GM18909 (cell line): ENCODE data around the gene SLC1A5.
"Not testable (repeated sequence)": the region's sequence is repeated elsewhere in the genome, so short reads cannot be mapped to it uniquely, and the experiment has no call there.

Source experiments
- ATAC-seq: cut with Tn5 transposase; IDR thresholded peaks from one replicate; pipeline ENCODE4 v1.9.1; 2021; ENCODE audit warnings: mild to moderate bottlenecking; ENCODE audit not compliant: unreplicated experiment, poor library complexity

Gene SLC1A5

DNA sequence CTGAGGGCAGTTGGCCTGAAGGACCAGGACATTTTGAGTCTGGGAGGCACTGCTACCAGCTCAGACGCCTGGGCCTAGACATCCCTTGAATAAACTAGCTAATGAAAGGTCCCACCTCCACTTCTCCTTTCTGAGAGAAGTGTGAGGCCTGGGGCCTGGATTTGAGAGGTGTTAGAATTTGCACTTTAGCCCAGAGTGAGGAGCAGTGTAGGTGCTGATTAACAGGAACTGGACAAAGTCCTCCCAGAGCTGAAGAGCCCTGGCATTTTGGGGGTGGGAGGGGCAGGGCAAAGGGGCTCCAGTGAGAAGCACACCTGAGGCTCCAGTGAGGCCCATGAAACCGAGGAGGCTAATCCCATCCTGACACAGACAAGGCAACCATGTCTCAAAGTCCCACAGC lies 15.2 kb upstream of the SLC1A5 start:
- ATAC-seq, result no peak

DNA sequence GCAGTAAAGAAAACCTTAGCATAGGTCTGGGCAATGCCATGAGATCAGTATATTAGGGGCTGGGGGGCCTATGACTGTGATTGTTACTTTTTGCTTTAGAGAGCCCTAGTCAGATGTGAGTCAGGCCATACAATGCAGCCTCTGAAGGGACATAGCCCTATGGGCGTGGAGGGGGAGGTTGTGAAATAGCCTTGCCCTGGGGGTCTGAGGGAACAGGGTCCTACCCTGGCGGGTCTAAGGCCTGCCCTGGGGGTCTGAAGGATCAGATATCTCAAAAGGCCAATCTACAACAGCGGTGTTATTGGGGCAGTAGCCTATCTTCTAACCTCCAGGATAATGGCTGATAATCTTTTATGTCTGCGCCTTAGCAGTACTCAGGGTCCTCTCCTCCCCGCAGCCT lies 13.8 kb upstream of the SLC1A5 start:
- no peak for ATAC-seq

DNA sequence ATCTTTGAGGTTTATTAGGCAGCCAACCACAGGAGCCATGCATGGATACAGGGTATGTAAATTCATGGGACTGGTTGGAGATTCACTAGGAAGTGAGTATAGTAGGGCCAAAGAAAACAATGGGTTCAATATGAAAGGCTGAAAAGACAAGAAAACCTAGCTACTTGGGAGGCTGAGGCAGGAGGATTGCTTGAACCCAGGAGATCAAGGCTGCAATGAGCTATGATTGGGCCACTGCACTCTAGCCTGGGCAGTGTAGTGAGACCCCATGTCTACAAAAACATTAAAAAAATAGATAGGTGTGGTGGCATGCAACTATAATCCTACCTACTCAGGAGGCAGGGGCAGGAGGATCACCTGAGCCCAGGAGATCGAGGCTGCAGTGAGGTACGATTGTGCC lies 10.3 kb upstream of the SLC1A5 start:
- no peak for ATAC-seq

DNA sequence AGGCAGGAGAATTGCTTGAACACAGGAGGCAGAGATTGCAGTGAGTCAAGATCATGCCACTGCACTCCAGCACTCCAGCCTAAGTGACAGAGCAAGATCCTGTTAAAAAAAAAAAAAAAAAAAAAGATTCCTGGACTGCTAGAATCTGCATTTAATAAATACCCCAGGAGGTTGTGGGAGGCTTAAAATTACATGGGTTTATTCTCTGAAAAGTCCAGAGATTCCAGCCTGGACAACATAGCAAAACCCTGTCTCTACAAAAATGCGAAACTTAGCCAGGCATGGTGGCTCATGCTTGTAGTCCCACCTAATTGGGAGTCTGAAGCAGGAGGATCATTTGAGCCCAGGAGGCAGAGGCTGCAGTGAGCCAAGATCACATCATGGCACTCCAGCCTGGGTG lies 9.5 kb upstream of the SLC1A5 start:
- ATAC-seq, result no peak

DNA sequence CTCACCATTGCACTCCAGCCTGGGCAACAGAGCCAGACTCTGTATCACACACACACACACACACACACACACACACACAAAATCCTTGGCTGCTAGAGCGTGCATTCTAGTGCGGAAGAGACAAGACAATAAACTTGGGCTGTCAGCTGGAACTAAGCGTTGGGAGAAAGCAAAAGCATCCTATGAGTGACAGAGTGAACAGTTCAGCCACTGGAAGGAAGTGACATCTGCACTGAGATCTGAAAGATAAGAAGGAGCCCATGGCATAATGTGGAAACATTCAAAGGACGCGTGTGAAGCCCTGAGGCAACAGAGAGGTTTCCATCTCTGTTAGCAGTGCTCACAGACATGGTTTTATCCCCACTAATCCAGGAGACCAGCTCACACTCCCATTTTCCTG lies 3.5 kb upstream of the SLC1A5 start:
- ATAC-seq, result no peak

DNA sequence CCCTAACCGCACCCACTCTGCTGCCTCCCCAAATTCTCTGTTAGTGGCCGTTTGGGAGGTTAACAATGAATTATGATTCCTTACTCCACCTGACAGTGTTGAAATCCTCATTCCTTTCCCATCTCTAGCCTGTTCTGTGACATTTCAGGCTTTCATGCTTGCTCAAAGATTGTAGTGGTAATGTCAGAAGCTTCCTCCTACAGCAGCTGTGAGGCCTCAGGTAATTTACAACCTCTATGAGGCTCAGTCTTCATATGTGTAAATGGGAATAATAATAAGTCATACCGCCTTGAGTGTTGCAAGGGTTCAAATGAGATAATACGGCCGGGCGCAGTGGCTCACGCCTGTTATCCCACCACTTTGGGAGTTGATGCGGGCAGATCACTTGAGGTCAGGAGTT lies 977 bp upstream of the SLC1A5 start:
- ATAC-seq, result no peak

DNA sequence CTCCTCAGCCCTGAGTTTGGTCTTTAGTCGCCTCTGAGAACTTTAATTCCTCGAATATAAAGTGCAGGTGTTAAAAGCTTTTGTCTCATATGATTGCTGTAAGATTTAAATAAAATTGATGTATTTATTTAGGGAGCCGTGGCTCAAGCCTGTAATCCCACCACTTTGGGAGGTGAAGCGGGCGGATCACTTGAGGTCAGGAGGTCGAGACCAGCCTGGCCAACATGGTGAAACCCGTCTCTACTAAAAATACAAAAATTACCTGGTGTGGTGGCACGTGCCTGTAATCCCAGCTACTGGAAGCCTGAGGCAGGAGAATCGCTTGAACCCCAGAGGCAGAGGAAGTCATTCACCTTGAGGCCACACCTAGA lies 559 bp upstream of the SLC1A5 start:
- ATAC-seq, result no peak

DNA sequence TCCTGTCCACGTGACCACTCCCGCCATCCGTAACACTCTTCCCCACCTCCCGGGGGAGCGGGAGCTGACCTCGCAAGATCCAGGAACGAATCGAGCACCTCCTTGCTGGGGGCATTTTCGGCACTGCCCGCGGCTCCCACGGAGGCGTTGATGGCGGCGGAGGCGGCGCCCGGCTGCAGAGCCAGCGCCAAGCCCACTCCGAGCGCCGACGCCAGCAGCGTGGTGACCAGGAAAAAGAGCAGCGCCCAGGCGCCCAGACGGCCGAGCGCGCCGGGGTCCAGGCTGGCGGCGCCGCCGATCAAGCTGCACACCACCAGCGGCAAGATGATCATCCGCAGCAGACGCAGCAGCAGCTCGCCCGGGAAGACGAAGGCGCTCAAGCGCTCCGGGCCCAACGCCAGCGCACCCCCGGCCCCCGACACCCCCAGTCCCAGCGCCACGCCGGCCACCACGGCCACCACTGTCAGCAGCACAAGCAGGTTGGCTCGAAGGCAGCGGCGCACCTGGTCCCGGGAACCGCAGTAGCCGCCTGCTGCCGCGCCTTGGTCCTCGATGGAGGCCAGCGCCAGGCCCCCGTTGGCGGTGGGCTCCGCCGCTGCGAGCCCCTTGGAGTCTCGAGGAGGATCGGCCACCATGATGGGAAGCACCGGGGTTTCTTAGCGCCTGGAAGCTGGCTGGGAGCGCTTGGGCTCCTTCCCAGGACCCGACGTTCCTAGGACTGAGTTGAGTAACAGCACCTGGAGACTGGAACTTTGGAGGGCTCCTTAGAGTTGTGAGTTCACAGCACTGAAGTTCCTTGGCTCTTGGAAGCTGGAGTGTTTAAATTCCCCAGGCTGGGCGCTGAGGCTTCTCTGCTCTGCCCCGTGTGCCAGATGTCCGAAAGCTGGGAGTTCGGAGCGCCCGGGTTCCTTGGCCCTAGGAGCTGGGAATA lies 798 bp downstream of the SLC1A5 start:
- ATAC-seq, result no peak

DNA sequence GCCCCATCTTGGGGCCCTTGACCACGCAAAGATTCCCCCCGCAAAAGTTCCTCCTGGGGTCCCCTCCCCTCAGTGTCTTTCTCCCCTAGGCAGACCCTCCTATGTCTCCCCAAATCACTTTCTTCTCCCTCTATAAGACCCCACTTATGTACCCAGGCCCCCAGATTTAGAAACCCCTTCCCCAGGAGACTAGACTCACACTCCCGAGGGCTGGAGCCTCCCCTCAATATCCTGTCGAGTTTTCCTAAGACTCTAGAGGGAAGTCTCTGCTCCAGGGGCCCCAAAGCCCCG lies 1.4 kb downstream of the SLC1A5 start:
- ATAC-seq, result no peak

DNA sequence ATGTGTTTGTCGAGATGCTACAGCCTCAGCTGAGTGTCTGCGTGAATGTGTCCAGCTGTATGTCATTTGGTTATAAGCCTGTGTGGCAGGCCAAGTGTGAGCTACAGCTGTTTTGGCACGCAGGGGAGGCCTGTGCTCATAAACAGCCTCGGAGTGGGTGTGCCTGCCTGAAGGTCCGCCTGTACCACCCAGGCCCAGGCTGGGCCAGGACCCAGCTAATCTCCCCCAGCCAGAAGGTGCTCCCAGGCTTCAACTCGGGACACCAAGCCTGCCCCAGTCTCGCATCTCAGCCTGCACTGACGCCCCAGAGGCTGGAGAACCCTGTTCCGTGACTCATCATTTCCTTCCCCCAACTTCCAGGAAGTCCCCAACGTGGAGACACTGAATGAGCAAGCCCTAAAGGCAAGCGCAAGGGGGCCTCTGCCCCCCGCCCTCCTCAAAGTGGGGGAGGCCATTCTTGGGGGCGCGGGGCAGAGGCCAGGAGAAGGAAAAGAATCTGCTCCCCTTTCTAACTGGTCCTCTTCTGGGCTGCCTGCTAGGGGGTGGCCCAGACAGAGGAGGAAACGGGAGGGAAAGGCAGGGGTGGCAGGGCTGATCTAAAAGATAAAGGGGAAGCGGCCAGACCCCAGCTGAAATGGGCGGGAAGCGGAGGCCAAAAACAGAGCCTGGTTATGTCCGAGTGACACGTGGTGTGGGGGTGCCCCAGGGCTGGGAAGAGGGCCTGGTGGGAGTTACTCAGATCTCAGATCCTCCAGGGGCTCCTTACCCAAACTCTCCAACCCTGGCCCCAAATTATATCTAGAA lies 2.0 kb downstream of the SLC1A5 start:
- ATAC-seq, result peak; percentile 35

DNA sequence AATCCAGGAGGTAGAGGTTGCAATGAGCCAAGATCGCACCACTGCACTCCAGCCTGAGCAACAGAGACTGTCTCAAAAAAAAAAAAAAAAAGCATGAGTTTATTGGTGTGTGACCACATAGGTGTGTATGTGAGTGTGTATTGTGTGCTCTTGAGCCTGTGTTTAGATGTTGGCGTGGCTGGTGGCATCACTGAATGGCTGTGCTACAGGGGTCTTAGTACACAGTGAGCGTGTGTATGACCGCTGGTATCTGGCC lies 2.5 kb downstream of the SLC1A5 start:
- ATAC-seq, result no peak

DNA sequence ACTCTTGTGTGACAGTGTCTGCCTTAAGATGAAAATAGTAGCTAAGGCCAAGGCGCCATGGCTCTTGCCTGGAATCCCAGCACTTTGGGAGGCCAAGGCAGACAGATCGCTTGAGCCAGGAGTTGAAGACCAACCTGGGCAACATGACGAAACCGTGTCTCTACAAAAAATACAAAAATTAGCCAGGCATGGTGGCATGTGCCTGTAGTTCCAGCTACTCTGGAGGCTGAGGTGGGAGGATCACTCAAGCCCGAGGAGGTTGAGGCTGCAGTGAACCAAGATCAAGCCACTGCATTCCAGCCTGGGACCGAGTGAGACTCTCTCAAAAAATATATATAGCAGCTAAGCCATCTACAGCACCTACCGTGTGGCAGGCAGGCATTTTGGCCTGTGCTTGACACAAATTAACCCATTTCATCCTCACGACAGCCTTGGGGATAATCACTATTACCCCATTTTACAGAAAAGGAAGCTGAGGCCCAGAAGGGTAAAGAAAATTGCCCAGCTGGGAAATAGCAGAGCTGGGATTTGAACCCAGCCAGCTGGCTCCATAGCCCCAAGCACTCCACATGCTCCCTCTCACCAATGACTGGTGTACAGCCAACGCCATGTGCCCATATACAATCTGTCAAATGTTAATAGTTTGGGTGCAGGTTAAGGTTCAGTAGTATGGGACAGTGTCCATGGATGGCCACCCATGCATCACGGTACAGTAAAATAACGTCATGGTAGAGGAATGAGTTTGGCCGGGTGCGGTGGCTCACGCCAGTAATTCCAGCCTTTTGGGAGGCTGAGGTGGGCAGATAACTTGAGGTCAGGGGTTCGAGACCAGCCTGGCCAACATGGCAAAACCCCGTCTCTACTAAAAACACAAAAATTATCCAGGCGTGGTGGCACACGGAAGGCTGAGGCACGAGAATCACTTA lies 3.1 kb downstream of the SLC1A5 start:
- no peak for ATAC-seq

DNA sequence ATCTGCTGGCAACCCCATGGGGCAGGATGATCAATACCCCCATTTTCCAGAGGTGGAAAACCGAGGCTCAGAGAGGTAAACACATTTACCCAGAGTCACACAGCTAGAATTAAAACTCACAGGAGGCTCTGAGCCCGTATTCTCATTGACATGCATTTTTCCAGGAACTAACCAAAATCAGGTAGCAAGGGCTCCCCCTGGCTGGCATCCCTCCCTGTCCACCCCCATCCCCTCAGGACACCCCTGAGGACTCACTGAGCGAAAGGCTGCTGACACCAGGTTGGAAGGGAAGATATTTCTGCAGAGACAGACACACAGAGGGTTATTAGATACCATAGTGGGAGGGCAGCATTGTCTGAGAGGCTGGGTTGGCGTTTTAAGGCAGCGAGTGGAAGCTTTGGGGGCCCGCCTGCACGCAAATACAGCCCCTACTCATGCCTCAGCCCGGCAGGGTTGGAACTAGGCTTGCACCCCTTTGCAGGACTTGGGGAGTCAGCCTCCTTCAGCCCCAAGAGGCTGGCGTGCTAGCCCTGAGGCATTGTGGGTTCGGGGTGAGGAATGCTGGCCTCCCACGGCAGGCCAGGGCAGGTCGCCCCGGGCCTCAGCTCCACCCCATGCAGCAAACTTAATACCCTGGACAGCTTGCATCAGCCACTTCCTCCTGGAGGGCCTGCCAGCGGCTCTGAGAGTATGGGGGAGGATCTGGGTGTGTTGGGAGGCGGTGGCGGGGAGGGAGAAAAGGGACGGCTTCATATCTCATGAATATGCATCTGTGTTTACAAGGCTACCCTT lies 3.9 kb downstream of the SLC1A5 start:
- no peak for ATAC-seq

DNA sequence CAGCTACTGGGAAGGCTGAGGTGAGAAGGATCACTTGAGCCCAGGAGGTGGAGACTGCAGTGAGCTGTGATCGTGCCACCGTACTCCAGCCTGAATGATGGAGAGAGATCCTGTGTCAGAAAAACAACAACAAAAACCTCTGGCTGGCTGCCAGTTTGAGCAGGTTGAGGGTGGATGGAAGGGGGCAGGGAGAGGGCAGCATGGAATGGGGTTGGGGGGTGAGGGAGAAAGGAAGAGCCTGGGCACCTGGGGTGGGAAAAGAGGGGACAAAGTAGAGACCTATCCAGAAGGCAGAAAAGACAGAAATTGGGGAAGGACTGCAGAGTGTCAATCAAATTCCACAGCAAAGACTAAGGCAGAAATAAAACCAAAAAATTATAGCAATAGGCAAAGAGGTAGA lies 4.7 kb downstream of the SLC1A5 start:
- ATAC-seq, result no peak

DNA sequence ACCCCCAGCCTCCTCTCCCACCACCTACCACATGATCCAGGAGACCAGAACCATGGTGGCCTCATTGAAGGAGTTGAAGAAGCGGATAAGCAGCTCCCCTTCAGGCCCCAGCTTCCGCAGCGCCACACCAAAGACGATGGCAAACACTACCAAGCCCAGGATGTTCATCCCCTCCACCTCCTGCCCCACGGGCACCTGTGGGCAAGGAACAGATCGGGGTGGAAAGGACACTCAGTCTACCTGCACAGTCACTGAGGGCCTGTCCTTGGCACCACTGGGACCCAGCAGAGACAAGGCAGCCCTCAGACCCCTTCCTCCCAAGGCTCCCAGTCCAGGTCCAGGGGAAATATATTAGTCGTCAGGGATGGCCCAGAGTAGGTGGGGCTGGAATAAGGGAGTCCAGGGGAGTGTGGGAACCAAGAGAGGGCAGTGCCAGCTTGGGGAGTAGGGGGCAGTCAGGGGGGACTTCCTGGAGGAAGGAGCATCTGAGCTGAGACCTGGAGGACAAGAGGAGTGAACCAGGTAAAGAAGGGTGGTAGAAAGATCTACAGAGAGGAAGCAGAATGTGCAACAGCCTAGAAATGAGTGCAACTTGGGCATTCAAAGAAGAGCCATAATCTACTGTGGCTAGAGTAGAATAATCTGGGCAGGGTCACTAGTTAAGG lies 5.9 kb downstream of the SLC1A5 start:
- no peak for ATAC-seq

DNA sequence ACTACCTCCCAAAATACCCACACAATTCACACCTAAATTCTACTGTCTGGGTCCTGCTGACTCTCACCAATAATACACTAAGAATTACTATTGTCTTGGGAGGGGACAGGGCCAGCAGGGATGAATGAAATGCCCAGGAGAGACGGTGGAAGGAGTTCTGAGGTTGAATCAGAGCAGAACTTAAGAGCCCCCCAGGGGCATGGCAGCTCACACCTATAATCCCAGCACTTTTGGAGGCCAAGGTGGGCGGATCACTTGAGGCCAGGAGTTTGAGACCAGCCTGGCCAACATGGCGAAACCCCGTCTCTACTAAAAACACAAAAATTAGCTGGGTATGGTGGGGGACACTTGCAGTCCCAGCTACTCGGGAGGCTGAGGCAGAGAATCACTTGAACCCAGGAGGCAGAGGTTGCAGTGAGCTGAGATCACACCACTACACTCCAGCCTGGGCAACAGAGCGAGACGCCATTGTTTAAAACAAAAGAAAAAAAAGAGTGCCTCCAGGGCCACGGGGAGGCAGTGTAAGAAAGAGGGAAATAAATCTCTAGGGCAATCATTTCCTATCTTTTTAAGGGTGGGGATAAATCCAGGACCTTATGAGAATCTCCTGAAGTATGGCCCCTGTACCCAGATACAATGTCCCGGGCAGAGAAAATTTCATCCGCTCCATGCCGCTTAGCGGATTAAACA lies 10.3 kb downstream of the SLC1A5 start:
- not testable (repeated sequence) for ATAC-seq

DNA sequence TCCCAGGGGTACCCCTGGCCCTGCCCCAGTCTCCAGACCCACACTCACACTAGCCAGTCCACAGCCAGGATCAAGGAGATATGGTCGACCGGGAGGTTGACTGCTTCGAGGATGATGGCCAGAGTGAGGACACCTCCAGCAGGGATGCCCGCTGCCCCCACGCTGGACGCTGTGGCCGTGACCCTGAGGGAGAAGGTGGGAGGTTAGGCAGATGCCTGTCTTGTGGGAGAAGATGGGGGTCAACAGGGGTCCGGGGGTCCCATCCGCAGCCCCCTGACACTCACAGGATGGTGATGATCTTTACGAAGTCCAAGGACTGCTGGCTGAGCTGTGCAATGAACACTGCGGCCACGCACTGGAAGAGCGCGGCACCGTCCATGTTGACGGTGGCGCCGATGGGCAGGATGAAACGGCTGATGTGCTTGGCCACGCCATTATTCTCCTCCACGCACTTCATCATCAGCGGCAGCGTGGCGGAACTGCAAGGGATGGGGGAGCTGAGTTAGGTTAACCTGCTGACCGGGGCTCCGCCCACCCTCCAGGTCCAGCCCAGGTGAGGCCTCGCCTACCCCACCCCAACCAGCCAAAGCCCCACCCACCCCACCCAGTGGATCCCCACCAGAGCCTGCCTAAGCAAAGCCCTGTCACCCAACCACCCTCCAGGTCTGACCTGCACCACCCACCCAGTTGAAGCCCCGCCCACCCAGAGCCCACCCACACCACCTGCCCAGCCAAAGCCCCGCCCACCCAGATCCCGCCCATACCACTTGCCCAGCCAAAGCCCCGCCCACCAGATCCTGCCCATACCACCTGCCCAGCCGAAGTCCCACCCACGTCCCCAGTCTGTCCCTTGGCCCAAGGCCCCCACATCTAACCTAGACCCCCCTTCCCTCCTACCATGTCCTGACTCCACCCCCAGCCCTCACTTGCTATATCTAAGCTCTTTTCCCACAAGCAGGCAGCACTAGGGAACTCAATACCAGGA lies 11.2 kb downstream of the SLC1A5 start:
- ATAC-seq, result no peak

DNA sequence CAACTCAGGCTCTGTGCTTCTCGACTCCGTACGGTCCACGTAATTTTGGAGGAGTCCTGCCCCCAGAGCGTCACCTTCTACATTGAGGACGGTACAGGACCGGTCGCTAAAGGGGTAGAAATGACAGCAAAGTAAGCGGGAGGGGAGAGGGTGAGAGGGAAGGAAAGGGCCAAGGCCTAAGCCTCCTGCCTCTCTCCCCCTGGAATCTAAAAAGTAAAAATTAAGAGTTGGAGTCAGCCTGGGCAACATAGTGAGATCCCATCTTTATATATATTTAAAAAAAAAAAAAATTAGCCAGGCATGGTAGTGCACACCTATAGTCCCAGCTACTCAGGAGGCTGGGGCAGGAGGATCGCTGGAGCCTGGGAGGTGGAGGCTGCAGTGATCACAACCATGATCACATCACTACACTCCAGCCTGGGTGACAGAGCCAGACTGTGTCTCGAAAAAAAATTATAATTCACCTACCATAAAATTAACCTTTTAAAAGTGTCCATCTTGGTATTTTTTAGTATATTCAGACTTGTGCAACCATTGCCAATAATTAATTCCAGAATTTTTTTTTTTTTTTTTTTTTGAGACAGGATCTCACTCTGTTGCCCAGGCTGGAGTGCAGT lies 12.6 kb downstream of the SLC1A5 start:
- no peak for ATAC-seq
